WTC11 (cell line): Measurements from ENCODE around the gene FAU.

Experiments
- AFF4 ChIP-seq: sonication (generic); formaldehyde crosslinking; IDR thresholded peaks from 2 replicates; pipeline ENCODE4 v1.8.1; 2023; ENCODE audit warnings: mild to moderate bottlenecking, missing genetic modification reagents, borderline replicate concordance
- CREM ChIP-seq: sonication (generic); formaldehyde crosslinking; IDR thresholded peaks from 2 replicates; pipeline ENCODE4 v1.8.1; 2022; ENCODE audit warnings: mild to moderate bottlenecking, missing genetic modification reagents, moderate library complexity
- ESRRA ChIP-seq: sonication (generic); formaldehyde crosslinking; IDR thresholded peaks from 2 replicates; pipeline ENCODE4 v1.8.1; 2022; ENCODE audit warnings: mild to moderate bottlenecking, missing genetic modification reagents, borderline replicate concordance
- FOXJ3 ChIP-seq: sonication (generic); formaldehyde crosslinking; IDR thresholded peaks from 2 replicates; pipeline ENCODE4 v1.9.0; 2021; ENCODE audit warnings: missing genetic modification reagents, mild to moderate bottlenecking, borderline replicate concordance
- FOXP1 ChIP-seq: sonication (generic); formaldehyde crosslinking; IDR thresholded peaks from 2 replicates; pipeline ENCODE4 v1.8.0; 2022; ENCODE audit warnings: missing genetic modification reagents, mild to moderate bottlenecking, moderate library complexity, borderline replicate concordance
- GRHL2 ChIP-seq: fragments of 250-450 bp; sonication (Bioruptor Pico); IDR thresholded peaks from 2 replicates; pipeline ENCODE4 v1.8.0; 2022; ENCODE audit warnings: mild to moderate bottlenecking, moderate library complexity; ENCODE audit not compliant: insufficient replicate concordance, severe bottlenecking
- SMAD4 ChIP-seq: sonication (generic); formaldehyde crosslinking; IDR thresholded peaks from 2 replicates; pipeline ENCODE4 v1.8.0; 2022; ENCODE audit warnings: mild to moderate bottlenecking, missing genetic modification reagents
- SP1 ChIP-seq: sonication (generic); formaldehyde crosslinking; conservative IDR thresholded peaks from 2 replicates; pipeline ENCODE4 v1.8.1; 2022; ENCODE audit warnings: missing genetic modification reagents
- USF2 ChIP-seq: sonication (generic); formaldehyde crosslinking; IDR thresholded peaks from 2 replicates; pipeline ENCODE4 v1.8.1; 2023; ENCODE audit warnings: mild to moderate bottlenecking, missing genetic modification reagents, moderate library complexity
- ZNF425 ChIP-seq: fragments of 250-450 bp; sonication (Bioruptor Pico); conservative IDR thresholded peaks from 2 replicates; pipeline ENCODE4 v1.9.0; 2021; ENCODE audit warnings: mild to moderate bottlenecking
- TF ChIP-seq, protein P1 (sequence below): fragments of 200-600 bp; IDR thresholded peaks from 2 replicates; pipeline ENCODE4 v1.8.0; 2022; ENCODE audit warnings: antibody characterized with exemption

DNA sequence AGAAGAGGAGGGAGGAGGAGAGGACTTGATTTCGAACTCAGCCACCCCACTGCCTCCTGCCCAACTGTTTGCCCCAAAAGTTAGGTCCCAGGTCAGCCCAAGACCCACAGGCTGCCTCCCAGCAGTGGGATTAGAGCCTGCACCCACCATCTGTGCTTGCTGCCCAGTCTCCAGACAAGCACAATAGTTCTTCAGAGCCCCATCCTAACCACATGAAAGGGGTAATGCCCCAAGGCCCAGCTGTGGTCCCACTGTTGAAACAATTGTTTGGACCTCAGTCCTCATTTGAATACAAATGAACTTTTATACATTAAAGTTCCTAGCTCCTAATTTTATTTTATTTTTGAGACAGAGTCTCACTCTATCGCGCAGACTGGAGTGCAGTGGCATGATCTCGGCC, 31.3 kb downstream of the FAU start:
- TF ChIP-seq, protein P1, sequence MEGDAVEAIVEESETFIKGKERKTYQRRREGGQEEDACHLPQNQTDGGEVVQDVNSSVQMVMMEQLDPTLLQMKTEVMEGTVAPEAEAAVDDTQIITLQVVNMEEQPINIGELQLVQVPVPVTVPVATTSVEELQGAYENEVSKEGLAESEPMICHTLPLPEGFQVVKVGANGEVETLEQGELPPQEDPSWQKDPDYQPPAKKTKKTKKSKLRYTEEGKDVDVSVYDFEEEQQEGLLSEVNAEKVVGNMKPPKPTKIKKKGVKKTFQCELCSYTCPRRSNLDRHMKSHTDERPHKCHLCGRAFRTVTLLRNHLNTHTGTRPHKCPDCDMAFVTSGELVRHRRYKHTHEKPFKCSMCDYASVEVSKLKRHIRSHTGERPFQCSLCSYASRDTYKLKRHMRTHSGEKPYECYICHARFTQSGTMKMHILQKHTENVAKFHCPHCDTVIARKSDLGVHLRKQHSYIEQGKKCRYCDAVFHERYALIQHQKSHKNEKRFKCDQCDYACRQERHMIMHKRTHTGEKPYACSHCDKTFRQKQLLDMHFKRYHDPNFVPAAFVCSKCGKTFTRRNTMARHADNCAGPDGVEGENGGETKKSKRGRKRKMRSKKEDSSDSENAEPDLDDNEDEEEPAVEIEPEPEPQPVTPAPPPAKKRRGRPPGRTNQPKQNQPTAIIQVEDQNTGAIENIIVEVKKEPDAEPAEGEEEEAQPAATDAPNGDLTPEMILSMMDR: no peak
- no peak for TF ChIP-seq AFF4 (CRISPR knock-in tag)
- no peak for TF ChIP-seq USF2
- no peak for TF ChIP-seq FOXP1 (CRISPR knock-in tag)
- no peak for TF ChIP-seq SMAD4 (CRISPR knock-in tag)
- TF ChIP-seq FOXJ3 (CRISPR knock-in tag): no peak
- no peak for TF ChIP-seq SP1 (CRISPR knock-in tag)
- no peak for TF ChIP-seq ZNF425 (CRISPR knock-in tag)
- TF ChIP-seq ESRRA (CRISPR knock-in tag): no peak
- no peak for TF ChIP-seq CREM (CRISPR knock-in tag)
- TF ChIP-seq GRHL2 (CRISPR knock-in tag): no peak
